Epithelial cell of proximal tubule (primary cell): ENCODE results near the gene SPDYE4. TPM values are rescaled to one million over a fixed set of nuclear protein-coding genes. Genes with fewer than 3 reads are reported as not detected.
A peak's percentile ranks its signal among the peaks of the same experiment; 100 is the strongest.

Source experiments
- DNase-seq: peaks from one replicate; pipeline ENCODE4 v3.0.0-alpha.2; 2011; ENCODE audit warnings: low read depth
- H3K4me3 ChIP-seq: 2 replicates; pipeline ENCODE4 v1.5.1; 2011; ENCODE audit warnings: low read depth, mild to moderate bottlenecking, low read length
- CTCF ChIP-seq: conservative IDR thresholded peaks from 2 replicates; pipeline ENCODE4 v1.5.1; 2012; ENCODE audit warnings: low read depth, mild to moderate bottlenecking, low read length
- total RNA-seq: library from RNA; depleted of rRNA; stranded (reverse); fragments of >200 nt; gene quantifications from 2 replicates; pipeline ENCODE4 v1.2.3, GENCODE V29; 2015

The SPDYE4 gene
- total RNA-seq, 1 donor from 2014 or later: not detected

GRCh38 chr17:8792646-8793045, 34.3 kb upstream of the SPDYE4 start:
- no peak overlapping the region for H3K4me3 ChIP-seq
- DNase-seq: no peak
- no peak for TF ChIP-seq CTCF

- TF ChIP-seq CTCF: no peak
- DNase-seq: peak; percentile 20
- H3K4me3 ChIP-seq: no peak overlapping the region
Observed at GRCh38 chr17:8791910-8792270, 33.5 kb upstream of the SPDYE4 start.

- DNase-seq: no peak
- no peak overlapping the region for H3K4me3 ChIP-seq
- peak; percentile 14 for TF ChIP-seq CTCF
Observed at GRCh38 chr17:8791248-8791909, 33.0 kb upstream of the SPDYE4 start.

- DNase-seq: no peak
- H3K4me3 ChIP-seq: no peak overlapping the region
- no peak for TF ChIP-seq CTCF
Observed at GRCh38 chr17:8789743-8790142, 31.4 kb upstream of the SPDYE4 start.

GRCh38 chr17:8788998-8789397, 30.7 kb upstream of the SPDYE4 start:
- TF ChIP-seq CTCF: no peak
- no peak overlapping the region for H3K4me3 ChIP-seq
- DNase-seq: no peak

GRCh38 chr17:8785547-8786413, 27.4 kb upstream of the SPDYE4 start:
- TF ChIP-seq CTCF: peak; percentile 86
- DNase-seq: no peak
- H3K4me3 ChIP-seq: no peak overlapping the region
